HG03103 (cell line): Measurements from ENCODE around the gene SERPINH1.

Source experiments
- ATAC-seq: cut with Tn5 transposase; IDR thresholded peaks from one replicate; pipeline ENCODE4 v1.9.1; 2021; ENCODE audit warnings: low read depth; ENCODE audit not compliant: unreplicated experiment

SERPINH1 gene

DNA sequence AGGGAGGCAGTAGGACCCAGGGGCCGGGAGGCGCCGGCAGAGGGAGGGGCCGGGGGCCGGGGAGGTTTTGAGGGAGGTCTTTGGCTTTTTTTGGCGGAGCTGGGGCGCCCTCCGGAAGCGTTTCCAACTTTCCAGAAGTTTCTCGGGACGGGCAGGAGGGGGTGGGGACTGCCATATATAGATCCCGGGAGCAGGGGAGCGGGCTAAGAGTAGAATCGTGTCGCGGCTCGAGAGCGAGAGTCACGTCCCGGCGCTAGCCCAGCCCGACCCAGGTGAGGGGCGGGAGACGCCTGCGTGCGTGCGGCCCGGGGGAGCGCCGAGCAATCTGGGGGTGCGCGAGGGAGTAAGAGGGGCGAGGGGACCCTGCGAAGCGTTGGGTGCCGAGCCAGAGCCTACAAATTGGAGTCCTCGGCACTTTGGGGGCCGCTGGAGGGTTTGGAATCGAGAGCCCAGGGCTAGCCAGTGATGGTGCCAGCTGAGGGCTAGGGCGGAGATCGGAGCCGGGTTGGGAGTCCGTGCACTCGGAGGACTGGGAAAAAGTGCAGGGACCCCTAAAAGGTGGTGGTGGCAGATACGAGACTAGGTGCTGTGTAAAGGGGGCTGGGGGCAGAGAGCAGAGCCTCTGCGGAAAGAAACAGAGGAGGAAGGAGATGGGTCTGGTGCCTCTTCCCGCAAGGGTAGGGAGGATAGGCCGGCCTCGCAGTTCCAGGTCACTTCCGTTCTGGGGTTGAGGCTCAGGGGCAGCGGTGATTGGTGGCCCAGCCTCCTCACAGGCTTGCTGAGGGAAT, at the start of gene SERPINH1:
SERPINH1 (plus strand) TSS at position 206 of the 788 bp plus-strand sequence. CDS start 4,097 bp downstream, outside the sequence.
- peak; percentile 57 for ATAC-seq

DNA sequence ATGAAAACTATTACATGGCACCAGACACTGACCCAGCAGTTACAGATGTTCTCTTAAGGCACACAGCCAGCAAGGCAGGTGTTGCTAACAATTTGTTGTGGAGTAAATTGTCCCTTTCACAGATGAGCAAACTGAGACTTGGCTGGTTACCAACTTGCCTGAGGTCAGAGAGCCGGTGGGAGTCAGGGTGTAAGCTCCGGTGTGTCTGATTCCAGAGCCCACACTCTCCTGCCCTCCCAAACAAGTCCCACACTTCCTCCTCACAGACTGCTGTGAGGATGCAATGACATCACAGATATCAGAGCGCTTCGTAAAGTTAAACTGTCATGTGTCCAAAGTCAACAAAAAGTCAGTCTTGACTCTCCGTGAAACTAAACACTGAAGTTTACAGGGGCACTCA, 48.8 kb upstream of the SERPINH1 start:
- ATAC-seq, result no peak

DNA sequence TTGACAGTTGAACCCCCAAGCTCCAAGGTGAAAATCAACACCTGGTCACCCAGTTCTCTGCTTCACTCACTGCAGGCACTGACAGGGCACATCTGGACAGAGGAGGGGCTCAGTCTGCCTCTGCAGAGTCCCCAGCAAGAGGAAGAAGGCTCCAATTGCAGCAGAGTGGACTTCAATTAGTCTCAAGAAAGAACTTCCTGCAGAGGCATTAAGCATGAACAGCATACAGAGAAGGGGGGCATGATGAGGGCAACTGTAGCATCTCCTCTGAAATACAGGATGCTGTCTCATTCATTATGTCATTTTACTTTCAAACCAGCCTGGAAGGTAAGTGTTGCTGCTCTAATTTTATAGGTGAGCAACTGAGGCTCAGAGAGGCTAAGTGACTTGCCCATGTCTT, 47.5 kb upstream of the SERPINH1 start:
- no peak for ATAC-seq

DNA sequence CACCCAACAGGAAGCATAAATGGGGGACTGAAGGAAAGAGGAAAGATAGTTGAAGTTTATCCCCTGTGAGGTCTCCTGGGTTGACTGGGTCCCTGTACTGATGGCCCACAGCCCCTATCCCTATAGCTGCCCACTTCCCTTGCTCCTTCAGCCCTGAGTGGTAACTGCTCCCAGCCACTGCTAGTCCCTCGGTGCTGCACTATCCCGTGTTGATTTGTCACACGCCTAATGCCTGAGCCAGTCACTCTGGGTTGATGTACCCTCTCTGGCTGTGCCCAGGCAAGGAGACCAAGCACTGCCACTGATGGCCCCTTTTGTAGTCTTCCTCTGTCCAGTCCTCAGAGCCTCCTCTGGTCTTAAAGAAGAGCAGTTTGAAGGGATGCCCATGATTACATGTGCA, 45.9 kb upstream of the SERPINH1 start:
- ATAC-seq, result no peak

DNA sequence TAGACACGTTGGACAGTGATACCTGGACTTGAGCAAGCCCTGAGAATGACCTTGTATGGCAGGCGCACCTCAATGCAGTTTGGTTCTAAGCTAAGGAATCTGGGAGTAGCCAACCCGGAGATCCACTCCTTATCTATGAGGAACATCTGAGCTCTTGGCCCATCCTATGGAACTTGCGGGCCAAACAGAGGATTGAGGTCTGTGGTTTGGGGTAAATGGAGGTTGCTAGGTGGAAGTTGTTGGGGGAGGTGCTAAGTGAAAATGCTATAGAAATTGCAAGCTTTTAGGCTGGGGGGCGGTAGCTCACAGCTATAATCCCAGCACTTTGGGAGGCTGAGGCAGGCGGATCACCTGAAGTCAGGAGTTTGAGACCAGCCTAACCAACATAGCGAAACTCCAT, 45.2 kb upstream of the SERPINH1 start:
- ATAC-seq, result no peak

DNA sequence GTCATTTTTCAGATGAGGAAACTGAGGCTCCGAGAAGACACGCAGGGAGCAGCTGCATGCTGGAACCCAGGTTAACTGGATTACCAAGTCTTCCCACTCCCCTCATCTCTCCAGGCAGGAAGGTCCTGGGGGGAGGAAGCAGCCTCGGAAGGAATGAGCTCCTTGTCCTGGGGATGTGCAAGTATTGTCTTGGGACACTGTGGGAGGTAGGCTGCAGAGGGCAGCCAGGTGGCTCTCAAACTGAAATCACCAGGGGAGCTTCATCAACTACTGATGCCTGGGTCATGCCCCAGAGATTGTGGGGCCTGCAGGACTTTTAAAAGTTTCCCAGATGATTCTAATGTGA, 43.9 kb upstream of the SERPINH1 start:
- no peak for ATAC-seq

DNA sequence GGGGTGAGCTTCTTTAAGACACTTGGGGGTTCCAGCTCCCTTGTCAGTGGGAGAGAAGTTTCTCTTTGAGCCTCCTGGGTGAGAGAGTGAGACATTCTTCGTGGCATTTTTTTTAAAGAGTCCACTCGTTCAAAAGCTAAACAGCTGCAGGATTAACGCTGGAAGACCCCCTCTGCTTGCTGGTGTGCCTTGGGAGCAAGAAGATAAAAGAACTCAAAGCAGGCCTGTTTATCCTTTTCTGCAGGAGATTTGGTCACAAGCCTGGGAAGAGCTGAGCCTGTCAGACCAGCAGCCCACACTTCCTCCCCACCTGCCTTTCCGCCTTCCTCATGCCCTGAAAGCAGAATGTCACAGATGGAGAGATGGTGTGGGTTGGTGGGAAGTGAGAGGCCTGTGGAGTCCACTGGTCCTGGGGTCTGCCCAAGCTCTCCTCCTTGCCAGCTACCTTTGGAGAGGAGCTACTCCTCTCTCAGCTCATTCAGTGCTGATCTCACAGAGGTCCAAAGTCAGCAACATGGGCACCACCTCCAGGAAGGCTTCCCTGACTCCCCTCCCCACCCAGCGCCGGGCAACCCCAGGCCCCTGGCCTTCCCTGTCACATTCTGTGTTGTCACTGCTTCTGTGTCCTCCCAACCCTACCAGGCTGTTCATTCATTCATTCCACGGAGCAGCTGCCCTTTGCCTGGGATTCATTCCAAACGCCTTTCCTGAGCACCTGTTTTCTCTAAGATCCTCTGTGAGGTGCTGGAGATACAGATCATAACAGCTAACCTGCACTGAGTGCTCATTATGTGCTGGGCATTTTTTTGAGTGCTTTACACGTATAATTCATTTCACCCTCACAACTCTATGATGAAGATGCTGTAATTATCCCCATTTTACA, 43.0 kb upstream of the SERPINH1 start:
- ATAC-seq, result no peak

DNA sequence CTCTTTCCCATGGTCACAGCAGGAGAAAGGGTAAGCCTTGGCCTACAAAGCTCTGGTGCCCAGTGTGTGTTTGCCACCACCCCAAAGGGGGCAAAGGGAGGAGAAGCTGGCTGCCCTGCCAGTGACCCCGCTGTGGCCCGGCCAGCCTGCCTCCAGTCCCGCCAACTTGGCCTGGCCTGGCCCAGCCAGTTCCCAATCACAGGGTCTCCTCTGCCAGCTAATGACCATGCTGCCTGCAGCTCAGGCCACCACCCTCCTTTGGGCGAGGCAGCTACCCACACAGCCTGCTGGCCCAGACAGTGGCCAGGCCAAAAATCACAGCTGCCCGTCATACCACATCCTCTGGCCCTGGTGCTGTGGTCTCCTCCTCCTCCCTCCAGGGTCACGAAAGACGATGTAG, 41.4 kb upstream of the SERPINH1 start:
- no peak for ATAC-seq

DNA sequence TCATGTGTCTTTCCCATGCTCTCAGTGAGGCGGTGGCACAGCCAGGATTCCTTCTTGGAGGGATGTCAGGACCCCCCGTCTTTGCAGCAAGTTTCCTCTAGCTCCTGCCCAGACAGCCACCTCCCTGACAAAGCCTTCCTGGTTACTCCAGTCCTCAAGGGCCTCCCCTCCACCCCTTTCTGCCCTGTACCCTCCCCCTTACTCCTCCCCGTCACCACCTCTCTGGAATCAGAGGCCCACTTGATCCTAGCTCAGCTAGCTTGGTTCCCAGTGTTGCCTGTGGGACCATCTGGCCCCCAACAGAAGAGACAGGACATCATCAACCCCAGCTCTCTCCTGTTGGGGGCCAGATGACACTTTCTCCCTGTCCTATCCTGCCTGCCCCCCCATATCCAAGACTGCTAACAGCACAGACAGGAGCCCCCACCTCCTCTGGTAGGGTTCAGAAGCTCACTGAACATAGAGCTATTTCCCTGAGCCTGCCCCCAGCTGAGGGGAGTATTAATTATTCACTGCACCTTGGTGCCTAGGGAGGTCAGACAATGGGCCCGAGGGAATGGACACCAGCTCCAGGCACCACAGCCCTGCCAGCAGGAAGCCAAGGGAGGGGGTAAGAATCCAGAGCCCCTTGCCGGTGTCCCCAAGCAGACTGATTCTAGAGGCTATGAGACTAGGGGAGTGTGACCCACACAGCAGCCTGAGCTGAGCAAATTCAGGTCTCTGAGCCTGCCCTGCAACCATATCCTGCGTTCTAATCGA, 39.6 kb upstream of the SERPINH1 start:
- no peak for ATAC-seq

DNA sequence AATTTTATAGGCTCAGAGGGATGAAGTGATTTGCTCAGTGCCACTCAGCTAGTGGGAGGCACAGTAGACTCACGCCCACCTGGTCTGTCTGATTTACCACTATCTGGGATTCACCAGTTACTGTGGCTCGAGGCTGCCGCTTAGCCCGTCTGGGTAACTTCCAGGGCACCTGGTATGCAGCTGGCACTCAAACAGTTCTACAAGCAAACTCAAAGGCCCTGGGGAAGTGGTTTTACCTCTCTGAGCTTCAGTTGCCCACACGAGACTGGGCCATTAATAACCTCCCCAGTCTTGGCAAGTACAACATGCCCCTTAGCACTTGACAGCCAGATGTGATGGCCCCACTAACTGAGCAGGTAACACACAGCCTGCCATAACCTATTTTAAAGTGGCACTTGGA, 38.9 kb upstream of the SERPINH1 start:
- ATAC-seq, result no peak

DNA sequence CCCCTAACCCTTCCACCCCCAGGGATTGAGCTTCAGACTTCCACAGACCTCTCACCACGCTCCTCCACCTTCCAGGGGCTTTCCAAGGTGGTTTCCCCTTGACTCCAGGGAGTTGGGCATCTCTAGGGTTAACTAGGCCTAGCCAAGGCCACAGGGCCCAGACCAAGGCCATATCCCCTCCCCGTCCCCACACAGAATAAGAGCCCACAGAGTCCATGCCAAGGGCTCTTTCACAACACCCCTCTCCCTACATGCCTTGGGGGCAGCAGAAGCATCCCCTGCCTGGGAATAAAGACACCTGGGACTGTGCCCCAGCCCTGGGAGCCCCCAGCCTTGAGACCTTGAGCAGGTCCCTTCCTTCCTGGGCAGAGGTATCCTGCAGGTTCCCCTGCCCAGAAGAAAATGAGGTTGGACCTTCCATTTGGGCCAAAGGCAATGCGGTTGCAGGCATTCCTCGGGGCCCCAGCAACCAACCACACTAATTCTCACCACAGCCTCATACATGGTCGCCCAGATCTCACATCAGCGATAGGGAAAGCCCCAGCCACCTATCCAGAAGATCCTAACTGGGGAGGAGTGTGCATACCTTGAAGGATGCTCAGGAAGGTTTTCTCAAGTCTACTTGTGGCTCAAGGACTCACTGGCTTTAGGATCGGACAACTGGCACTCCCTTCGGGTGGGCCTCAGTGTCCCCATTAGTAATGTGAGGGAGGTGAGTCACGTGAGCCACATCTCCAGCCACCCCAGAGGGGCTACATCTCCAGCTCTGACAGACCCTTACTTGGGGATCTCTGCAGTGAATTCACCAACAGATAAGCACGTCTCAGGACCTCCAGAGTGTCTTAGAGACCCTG, 38.0 kb upstream of the SERPINH1 start:
- ATAC-seq, result no peak

DNA sequence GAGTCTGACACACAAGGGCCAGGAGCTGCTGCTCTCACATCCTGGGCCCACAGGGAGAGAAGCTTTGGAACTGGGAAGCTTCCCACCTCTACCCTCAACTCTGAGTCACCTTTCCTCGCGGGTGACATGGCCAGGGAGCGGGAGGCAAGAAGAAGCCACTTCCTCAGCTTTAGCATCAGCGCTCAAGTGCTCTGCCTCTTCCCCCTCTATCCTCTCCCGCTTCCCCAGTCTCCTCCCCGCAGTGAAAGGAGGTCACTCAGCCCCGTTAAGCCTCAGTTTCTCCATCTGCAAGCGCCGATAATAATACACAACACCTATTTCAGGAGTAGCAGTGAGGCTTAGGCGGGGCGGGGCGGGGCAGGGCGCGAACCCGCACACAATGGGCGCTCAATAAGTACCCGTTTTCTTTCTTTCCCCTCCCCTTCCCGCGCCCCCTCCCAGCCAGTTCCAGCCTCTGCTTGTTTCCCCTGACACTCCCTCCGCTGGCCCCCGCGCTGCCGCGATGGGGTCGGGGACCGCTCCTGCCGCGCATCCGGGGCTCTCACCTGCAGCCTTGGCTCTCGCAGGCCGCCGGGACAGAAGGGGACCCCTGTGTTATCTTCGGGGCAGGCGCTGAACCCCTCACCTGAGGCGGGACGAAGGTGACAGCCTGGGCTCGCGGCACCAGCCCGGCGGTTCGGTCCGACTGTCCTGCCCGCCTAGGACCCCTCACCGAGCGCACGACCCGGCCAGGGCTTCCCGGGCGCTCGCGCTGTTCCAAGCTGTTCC, 37.2 kb upstream of the SERPINH1 start:
- peak; percentile 5 for ATAC-seq

DNA sequence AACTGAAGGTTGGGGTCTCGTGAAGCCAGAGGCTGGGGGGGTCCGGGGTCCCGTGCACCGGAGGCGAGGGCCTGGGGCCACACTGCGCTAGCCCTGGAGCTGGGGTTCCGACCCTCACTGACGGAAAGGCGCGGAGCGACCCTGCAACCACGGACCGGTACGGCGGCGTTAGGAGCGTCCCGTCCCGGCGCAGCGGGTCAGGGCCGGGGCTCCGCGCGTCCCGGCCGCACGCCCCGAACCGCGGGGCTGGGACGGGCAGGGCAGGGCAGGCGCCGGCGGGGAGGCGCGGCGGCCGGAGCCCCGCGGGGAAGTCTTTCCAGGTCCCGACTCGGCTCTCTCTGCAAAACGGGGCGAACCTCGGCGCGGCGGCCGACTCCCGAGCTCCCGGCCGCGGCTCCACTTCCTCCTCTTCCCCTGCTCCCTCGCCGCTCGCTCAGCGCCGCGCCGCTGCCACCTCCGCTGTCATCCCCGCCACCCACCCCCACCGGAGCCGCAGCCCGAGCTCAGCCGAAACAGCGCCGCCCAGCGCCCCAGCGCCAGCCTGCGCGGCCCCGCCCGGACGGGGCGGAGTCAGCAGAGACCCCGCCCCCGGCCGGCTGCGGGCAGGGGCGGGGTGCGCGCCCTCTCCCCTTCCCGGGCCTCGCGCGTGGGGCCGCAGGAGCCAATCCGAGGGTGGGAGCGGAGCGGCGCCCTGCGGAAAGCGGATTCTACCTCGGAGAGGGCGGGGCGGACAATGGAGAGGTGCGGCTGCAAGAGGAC, 36.4 kb upstream of the SERPINH1 start, which contains the start of gene GDPD5:
GDPD5 (minus strand) TSS at position 509 of the 759 bp plus-strand sequence. CDS start 48,206 bp downstream, outside the sequence.
- ATAC-seq, result peak; percentile 90

DNA sequence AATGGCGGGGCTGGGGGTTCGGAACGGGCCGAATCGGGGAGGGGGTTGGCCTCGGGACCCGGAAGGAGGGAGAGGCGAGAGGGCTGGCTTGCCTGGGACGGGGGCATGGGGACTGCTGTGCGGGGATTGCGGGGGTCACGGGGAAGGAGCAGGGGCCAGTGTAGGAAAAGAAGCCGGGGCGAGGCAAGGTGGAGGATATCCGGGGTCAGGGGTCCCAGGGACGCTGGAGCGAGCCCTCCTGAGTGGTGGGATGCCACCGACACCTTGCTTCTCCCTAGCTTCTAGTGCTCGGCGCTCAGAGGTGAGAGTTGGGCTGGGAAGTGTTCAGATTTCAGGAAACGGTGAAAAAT, 35.9 kb upstream of the SERPINH1 start:
- ATAC-seq, result no peak

DNA sequence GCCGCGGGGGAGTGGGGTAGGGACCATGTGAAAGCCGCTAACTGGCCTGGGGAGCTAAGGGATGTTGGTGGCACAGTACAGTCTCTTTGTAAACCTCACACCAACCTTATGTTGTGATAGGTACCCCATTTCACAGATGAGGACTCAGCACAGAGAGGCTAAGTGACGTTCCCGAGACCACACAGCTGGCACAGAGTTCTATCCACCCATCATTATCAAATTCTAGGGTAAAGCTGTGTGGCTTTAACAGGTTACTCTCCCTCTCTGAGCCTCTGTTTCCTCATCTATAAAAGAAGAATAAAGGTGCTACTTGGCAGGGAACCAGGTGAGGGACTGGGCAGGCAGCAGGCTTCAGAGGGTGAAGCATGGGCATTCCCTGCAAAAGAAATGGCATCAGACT, 34.9 kb upstream of the SERPINH1 start:
- no peak for ATAC-seq

DNA sequence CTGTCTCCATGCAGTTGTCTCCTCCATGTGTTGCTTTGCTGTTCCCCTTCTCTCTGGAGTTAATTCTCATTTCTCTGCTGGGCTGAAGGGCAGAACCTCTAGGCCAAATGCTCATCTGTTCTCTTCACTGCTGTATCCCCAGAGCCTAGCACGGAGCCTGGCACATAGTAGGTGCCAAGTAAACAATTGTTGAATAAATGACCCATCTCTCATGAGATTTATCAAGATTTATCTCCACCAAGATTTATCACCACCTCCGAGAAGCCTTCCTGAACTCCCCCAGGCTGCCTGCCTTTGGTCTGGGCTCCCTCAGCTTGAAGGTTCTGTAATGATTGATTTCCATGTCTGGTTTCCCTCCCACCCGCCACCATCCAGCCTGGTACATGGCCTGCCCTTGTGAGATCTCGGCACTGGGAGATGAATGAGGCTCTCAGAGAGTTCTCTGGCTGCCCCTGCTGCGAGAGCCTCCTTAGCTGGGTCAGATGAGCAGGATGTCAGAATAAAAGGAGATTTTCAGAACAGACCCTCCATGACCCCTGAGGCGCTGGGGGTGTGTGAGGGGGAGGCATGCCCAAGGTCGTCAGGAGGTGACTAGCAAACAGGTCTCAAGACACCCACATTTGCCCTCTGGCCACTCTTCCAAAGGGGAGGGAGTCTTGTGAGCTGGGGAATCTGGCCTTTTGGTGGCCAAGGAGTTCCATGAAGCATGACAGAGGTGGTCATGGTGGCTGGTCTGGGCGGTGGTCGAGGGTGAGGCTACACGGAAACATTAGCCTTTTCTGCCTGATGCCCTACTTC, 33.9 kb upstream of the SERPINH1 start:
- no peak for ATAC-seq

DNA sequence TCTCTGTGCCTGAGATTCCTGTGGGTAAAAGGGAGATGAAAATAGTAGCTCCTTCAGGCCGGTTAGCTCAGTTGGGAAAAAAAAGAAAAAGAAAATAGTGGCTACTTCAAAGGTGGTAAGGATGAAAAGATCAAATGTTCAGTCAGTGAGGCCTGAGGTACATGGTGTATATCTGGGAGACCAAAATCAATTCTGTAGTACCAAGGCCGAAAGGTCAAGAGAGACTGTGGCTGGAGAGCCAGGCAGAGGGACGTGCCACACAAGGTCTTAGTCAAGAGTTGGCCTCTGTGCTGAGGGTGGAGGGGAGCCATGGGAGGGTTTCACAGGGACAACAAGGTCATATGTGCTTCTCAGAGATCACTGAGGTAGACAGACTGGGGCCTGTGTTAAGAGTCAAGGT, 31.5 kb upstream of the SERPINH1 start:
- ATAC-seq, result no peak

DNA sequence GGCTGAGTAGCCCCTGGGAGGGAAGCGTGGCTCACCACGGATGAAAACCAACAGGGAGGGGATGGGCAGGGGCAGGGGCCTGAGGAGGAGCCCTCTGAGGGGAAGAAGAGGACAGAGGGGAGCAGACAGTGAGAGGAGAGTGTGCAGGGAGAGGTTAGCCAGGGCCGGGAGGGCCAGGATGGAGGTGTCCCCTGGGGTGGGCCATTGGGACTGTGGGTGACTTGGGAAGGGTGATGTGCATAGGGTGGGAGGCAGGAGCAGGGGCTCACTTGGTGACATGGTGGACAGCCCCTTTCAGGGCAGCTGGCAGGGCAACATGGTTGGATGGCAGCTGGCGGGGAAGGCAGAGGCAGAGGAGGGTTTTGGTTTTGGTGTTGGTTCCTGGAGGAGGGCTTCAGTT, 30.7 kb upstream of the SERPINH1 start:
- ATAC-seq, result no peak
